ENCODE results near the gene OR13G1. TPM values are rescaled to one million over a fixed set of nuclear protein-coding genes. Genes with fewer than 3 reads are reported as not detected.

Gene OR13G1
- total RNA-seq, 1 experiment from 2014 or later: not detected

- Mint-ChIP-seq H3K27me3 (ENCODE audit: low read depth) (peaks cover 17% of the 10 kb centered on the region), H3K36me3 (no peaks in the 10 kb centered on the region), H3K4me3 (no peak overlapping the region), H3K27ac (no peak overlapping the region), H3K4me1 (peaks cover 23% of the 10 kb centered on the region), H3K9me3 (no peaks in the 10 kb centered on the region)
- TF ChIP-seq ZNF423 (CRISPR knock-in tag; IDR thresholded peaks at IDR 0.05) (no peak), ZNF416 (CRISPR knock-in tag; IDR thresholded peaks at IDR 0.05) (no peak), FOXK1 (CRISPR knock-in tag; IDR thresholded peaks at IDR 0.05) (no peak), TEAD1 (CRISPR knock-in tag; IDR thresholded peaks at IDR 0.05) (no peak), ZMAT4 (CRISPR knock-in tag; IDR thresholded peaks at IDR 0.05) (no peak)
- TF ChIP-seq, protein P1, sequence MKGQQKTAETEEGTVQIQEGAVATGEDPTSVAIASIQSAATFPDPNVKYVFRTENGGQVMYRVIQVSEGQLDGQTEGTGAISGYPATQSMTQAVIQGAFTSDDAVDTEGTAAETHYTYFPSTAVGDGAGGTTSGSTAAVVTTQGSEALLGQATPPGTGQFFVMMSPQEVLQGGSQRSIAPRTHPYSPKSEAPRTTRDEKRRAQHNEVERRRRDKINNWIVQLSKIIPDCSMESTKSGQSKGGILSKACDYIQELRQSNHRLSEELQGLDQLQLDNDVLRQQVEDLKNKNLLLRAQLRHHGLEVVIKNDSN (CRISPR knock-in tag; IDR thresholded peaks at IDR 0.05): no peak
- TF ChIP-seq, protein P2, sequence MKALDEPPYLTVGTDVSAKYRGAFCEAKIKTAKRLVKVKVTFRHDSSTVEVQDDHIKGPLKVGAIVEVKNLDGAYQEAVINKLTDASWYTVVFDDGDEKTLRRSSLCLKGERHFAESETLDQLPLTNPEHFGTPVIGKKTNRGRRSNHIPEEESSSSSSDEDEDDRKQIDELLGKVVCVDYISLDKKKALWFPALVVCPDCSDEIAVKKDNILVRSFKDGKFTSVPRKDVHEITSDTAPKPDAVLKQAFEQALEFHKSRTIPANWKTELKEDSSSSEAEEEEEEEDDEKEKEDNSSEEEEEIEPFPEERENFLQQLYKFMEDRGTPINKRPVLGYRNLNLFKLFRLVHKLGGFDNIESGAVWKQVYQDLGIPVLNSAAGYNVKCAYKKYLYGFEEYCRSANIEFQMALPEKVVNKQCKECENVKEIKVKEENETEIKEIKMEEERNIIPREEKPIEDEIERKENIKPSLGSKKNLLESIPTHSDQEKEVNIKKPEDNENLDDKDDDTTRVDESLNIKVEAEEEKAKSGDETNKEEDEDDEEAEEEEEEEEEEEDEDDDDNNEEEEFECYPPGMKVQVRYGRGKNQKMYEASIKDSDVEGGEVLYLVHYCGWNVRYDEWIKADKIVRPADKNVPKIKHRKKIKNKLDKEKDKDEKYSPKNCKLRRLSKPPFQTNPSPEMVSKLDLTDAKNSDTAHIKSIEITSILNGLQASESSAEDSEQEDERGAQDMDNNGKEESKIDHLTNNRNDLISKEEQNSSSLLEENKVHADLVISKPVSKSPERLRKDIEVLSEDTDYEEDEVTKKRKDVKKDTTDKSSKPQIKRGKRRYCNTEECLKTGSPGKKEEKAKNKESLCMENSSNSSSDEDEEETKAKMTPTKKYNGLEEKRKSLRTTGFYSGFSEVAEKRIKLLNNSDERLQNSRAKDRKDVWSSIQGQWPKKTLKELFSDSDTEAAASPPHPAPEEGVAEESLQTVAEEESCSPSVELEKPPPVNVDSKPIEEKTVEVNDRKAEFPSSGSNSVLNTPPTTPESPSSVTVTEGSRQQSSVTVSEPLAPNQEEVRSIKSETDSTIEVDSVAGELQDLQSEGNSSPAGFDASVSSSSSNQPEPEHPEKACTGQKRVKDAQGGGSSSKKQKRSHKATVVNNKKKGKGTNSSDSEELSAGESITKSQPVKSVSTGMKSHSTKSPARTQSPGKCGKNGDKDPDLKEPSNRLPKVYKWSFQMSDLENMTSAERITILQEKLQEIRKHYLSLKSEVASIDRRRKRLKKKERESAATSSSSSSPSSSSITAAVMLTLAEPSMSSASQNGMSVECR (CRISPR knock-in tag; IDR thresholded peaks at IDR 0.05; ENCODE audit: borderline replicate concordance): no peak
- TF ChIP-seq, protein P3, sequence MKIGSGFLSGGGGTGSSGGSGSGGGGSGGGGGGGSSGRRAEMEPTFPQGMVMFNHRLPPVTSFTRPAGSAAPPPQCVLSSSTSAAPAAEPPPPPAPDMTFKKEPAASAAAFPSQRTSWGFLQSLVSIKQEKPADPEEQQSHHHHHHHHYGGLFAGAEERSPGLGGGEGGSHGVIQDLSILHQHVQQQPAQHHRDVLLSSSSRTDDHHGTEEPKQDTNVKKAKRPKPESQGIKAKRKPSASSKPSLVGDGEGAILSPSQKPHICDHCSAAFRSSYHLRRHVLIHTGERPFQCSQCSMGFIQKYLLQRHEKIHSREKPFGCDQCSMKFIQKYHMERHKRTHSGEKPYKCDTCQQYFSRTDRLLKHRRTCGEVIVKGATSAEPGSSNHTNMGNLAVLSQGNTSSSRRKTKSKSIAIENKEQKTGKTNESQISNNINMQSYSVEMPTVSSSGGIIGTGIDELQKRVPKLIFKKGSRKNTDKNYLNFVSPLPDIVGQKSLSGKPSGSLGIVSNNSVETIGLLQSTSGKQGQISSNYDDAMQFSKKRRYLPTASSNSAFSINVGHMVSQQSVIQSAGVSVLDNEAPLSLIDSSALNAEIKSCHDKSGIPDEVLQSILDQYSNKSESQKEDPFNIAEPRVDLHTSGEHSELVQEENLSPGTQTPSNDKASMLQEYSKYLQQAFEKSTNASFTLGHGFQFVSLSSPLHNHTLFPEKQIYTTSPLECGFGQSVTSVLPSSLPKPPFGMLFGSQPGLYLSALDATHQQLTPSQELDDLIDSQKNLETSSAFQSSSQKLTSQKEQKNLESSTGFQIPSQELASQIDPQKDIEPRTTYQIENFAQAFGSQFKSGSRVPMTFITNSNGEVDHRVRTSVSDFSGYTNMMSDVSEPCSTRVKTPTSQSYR (CRISPR knock-in tag; IDR thresholded peaks at IDR 0.05): no peak
- ChIA-PET CTCF (no interaction called here), POLR2A (no interaction called here)
- DNase-seq (ENCODE audit: low spot score) (no peak), ATAC-seq (no peak)
Observed at GRCh38 chr1:247653040-247653439, 26.5 kb downstream of the OR13G1 start.

DNA sequence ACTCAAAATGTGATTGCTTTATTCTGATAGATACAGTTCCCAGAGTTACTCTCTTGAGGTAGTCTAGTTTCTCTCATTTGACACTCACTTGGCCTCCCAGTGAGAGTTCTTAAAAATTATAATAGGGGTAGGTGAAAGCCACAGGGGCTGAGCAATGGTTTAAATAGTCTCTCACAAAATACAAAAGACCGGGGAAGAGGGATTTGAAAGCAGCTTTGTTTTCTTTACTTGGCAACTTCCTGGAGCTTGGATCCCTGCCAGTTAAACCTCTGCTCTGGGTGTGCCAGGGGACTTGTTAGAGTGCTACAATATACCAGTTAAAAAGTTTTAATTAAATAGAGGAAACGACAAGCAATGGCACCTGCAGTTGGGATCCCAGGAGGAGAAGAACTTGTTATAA is 31.7 kb downstream of the OR13G1 start:
- TF ChIP-seq, protein P4, sequence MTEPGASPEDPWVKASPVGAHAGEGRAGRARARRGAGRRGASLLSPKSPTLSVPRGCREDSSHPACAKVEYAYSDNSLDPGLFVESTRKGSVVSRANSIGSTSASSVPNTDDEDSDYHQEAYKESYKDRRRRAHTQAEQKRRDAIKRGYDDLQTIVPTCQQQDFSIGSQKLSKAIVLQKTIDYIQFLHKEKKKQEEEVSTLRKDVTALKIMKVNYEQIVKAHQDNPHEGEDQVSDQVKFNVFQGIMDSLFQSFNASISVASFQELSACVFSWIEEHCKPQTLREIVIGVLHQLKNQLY (CRISPR knock-in tag; IDR thresholded peaks at IDR 0.05): no peak
- no peak for TF ChIP-seq PRDM15 (CRISPR knock-in tag; IDR thresholded peaks at IDR 0.05)
- TF ChIP-seq PREB (CRISPR knock-in tag; IDR thresholded peaks at IDR 0.05; ENCODE audit: borderline replicate concordance): no peak
- TF ChIP-seq, protein P5, sequence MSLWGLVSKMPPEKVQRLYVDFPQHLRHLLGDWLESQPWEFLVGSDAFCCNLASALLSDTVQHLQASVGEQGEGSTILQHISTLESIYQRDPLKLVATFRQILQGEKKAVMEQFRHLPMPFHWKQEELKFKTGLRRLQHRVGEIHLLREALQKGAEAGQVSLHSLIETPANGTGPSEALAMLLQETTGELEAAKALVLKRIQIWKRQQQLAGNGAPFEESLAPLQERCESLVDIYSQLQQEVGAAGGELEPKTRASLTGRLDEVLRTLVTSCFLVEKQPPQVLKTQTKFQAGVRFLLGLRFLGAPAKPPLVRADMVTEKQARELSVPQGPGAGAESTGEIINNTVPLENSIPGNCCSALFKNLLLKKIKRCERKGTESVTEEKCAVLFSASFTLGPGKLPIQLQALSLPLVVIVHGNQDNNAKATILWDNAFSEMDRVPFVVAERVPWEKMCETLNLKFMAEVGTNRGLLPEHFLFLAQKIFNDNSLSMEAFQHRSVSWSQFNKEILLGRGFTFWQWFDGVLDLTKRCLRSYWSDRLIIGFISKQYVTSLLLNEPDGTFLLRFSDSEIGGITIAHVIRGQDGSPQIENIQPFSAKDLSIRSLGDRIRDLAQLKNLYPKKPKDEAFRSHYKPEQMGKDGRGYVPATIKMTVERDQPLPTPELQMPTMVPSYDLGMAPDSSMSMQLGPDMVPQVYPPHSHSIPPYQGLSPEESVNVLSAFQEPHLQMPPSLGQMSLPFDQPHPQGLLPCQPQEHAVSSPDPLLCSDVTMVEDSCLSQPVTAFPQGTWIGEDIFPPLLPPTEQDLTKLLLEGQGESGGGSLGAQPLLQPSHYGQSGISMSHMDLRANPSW (CRISPR knock-in tag; conservative IDR thresholded peaks at IDR 0.05; ENCODE audit: low read depth): no peak
- peak; percentile 55 for TF ChIP-seq ZNF423 (CRISPR knock-in tag; IDR thresholded peaks at IDR 0.05)
- TF ChIP-seq JAZF1 (CRISPR knock-in tag; IDR thresholded peaks at IDR 0.05): no peak
- Mint-ChIP-seq H3K9me3 (0 out of 2 replicates have a peak, but pooled peaks cover 4% of the 10 kb centered on the region), H3K27me3 (ENCODE audit: low read depth) (peaks cover 24% of the 10 kb centered on the region), H3K4me1 (peaks cover 41% of the 10 kb centered on the region), H3K4me3 (peak overlapping the region; percentile 26), H3K36me3 (no peaks in the 10 kb centered on the region), H3K27ac (peak overlapping the region; percentile 47)
- ChIA-PET POLR2A (no interaction called here), CTCF (interaction anchor here (0.9 kb wide), 1 partner anchor 33 kb away, joined by 3 read pairs; no protein-coding TSS in a partner anchor)
- peak; percentile 92 for ATAC-seq
- DNase-seq (ENCODE audit: low spot score): no peak
